GM20431 (cell line): ENCODE measurements around the gene OPN1LW.
"Not testable (repeated sequence)": the region's sequence is repeated elsewhere in the genome, so short reads cannot be mapped to it uniquely, and the experiment has no call there.

Experiments used
- in situ Hi-C: fragments of 300-500 bp; cut with MseI, MboI; formaldehyde crosslinking; loops from one replicate; pipeline ENCODE4 v1.15.0; 2020; ENCODE audit warnings: low sequenced_read_pairs; ENCODE audit not compliant: unreplicated experiment

The OPN1LW gene

GRCh38 chrX:154196466-154196865, 52.4 kb downstream of the OPN1LW start:
- in situ Hi-C loops, result not testable (repeated sequence)
